HG02588 (cell line): ENCODE data around the gene PPP1R1B.

Experiments
- ATAC-seq: cut with Tn5 transposase; IDR thresholded peaks from one replicate; pipeline ENCODE4 v1.9.1; 2021; ENCODE audit warnings: mild to moderate bottlenecking, moderate library complexity; ENCODE audit not compliant: unreplicated experiment

Gene PPP1R1B

DNA sequence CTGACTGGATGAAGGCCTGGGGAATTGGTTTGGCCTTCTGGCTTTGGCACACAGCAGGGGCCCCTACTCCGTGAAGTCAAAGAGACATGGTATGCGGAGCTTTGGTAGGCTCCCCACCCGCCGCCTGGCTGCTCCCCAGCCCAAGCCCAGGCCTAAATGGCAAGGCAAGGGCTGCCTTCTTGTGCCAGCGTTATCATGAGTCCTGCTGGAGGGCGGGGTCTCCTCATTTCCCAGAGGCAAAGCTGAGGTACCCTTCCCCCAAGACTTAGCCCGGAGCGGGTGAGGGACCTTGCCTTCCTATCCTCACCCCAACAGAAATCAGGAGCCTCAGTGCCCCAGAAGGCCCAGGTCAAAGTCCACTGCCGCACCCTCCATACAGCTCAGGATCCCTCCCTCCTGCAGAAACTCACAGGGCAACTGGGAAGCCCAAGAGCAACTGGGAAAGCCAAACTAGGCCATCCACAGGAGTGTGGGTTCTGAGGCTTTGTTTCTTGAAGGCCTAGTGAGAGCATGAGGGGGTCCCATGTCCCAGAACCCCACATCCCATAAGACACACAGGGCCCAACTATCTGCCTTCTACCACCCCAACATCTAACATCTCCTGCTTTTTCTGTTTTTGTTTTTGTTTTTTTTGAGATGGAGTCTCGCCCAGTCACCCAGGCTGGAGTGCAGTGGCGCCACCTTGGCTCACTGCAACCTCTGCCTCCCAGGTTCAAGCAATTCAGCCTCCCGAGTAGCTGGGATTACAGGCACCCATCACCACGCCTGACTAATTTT is 51.8 kb downstream of the PPP1R1B start:
- no peak for ATAC-seq

DNA sequence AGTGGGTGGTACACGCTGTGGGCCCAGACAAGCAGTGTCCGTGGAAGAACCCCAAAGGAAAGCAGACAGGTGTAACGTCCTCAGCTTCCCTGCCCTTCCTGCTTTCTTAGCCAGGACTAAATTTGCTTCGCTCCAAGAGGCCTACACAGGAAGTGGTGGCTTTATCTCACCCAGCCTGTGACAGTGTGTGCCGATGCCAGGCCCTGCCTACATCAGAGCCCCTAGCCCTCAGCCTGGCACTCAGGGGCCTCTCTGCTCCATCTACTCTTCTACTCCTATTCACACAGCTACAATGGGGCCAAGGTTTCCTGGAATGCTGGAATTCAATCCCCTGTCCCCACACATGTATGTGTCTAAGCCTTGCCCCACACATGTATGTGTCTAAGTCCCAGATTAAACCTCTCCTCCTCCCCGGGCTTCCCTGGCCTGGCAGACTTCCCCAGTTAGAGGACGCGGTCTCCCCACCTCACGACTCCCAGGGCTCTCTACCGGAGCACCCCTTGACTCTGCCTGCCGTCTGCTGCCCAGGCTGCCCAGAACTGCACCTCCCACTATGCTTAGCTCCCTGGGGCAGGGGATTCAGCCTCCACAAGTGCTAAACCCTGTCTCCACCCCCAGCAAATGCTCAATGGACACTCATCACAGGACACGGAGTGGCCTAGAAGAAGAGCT is 52.9 kb downstream of the PPP1R1B start:
- no peak for ATAC-seq

DNA sequence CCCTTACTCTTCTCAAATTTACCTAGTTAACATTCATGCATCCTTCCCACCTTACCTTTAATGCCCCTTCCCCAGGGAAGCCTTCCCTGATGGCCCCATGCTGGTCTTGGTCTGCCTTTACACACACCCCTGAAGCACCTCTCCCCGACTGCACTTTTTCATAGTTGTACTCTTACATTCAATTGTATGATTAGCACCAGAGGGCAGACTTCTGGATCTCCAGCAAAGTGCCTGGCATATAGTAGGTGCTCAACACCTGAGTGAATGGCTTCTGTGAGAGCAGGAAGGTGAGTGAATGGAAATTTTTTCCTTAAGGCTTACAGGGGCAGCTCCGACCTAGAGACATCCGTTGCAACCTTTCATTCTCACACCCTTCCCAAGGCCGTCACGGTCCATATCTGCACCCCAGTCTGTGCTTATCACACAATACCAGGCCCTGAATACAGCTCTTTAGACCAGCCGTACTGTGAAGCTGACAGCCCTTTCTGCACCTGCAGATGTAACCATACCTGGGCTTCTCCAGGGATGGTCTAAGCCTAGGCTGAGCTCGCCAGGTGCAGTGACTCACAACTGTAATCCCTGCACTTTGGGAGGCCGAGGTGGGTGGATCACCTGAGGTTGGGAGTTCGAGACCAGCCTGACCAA is 56.7 kb downstream of the PPP1R1B start:
- no peak for ATAC-seq

DNA sequence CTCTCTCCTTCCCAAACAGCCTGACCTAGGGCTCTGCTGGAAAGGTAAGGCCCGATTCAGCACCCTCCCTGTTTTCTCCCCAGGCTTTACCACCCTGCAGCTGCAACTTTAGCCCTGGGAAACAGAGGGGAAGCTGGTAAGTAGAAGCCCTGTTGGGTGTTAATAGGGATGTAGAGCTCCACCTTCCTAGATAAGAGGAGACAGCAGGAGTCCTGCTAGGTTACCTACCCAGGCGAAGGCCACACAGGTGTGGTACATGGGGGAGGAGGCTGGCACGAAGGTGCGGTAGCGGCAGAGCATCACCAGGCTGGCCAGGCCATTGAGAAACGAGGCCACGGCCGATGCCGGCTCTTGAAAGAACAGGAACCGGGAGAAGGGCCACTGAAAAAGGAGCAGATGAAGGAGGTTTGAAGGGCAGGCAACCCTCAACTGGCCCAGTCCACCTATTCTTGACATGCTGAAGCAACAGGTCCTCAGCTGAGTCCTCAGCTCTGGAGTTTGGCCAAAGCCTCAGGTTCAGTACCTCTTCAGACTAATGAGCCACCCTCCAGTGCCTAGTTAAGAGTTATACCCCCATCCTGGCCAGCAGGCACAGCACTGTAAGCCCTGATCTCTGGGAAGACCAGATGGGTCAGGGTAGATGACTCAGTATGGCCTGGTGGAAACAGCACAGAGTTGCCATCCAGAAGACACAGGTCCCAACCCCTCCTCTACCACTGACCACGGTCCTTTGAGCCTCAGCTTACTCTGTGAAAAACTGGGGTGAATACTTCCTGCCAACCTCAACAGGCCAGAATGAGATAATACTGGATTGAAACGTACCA is 57.8 kb downstream of the PPP1R1B start:
- no peak for ATAC-seq
